Measurements from ENCODE around the gene LGALSL. TPM values are rescaled to one million over a fixed set of nuclear protein-coding genes. Genes with fewer than 3 reads are reported as not detected.
A peak's percentile ranks its signal among the peaks of the same experiment; 100 is the strongest.

Gene LGALSL
- total and polyA plus RNA-seq, 2 of the 13 experiments (the other 11 are each of a cell fraction or from before 2014, with no cell fraction given): 15.4 to 20.0 TPM

DNA sequence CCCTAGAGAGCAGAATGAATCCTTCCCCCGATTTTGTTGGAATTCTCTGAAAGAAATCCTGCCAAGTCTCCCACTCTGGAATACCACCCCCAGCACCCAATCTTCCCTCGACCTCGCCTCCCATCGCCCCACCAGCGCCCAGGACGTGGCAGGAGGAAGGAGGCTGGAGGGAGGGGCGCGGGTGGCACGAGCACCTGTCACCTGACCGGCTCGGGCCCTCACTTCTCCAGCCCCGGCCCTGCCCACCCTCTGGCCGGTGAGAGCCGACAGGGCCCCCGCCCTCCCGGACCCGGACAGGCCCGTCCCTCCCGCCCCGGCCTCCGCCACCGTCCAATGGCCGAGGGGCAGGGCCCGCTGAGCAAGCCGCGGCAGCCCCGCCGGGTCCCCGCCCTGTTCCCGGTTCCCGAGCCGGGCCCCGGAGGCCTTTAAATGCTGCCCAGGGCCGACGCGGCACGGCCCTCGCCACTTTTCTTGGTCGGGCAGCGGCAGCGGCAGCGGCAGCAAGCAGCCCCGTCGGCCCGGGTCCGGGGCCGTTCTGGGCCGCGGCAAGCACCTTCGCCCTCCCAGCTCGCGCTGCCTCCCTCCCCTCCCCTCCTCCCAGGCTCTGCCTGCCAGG, at the start of gene LGALSL (continued):
- TF ChIP-seq, protein P1, sequence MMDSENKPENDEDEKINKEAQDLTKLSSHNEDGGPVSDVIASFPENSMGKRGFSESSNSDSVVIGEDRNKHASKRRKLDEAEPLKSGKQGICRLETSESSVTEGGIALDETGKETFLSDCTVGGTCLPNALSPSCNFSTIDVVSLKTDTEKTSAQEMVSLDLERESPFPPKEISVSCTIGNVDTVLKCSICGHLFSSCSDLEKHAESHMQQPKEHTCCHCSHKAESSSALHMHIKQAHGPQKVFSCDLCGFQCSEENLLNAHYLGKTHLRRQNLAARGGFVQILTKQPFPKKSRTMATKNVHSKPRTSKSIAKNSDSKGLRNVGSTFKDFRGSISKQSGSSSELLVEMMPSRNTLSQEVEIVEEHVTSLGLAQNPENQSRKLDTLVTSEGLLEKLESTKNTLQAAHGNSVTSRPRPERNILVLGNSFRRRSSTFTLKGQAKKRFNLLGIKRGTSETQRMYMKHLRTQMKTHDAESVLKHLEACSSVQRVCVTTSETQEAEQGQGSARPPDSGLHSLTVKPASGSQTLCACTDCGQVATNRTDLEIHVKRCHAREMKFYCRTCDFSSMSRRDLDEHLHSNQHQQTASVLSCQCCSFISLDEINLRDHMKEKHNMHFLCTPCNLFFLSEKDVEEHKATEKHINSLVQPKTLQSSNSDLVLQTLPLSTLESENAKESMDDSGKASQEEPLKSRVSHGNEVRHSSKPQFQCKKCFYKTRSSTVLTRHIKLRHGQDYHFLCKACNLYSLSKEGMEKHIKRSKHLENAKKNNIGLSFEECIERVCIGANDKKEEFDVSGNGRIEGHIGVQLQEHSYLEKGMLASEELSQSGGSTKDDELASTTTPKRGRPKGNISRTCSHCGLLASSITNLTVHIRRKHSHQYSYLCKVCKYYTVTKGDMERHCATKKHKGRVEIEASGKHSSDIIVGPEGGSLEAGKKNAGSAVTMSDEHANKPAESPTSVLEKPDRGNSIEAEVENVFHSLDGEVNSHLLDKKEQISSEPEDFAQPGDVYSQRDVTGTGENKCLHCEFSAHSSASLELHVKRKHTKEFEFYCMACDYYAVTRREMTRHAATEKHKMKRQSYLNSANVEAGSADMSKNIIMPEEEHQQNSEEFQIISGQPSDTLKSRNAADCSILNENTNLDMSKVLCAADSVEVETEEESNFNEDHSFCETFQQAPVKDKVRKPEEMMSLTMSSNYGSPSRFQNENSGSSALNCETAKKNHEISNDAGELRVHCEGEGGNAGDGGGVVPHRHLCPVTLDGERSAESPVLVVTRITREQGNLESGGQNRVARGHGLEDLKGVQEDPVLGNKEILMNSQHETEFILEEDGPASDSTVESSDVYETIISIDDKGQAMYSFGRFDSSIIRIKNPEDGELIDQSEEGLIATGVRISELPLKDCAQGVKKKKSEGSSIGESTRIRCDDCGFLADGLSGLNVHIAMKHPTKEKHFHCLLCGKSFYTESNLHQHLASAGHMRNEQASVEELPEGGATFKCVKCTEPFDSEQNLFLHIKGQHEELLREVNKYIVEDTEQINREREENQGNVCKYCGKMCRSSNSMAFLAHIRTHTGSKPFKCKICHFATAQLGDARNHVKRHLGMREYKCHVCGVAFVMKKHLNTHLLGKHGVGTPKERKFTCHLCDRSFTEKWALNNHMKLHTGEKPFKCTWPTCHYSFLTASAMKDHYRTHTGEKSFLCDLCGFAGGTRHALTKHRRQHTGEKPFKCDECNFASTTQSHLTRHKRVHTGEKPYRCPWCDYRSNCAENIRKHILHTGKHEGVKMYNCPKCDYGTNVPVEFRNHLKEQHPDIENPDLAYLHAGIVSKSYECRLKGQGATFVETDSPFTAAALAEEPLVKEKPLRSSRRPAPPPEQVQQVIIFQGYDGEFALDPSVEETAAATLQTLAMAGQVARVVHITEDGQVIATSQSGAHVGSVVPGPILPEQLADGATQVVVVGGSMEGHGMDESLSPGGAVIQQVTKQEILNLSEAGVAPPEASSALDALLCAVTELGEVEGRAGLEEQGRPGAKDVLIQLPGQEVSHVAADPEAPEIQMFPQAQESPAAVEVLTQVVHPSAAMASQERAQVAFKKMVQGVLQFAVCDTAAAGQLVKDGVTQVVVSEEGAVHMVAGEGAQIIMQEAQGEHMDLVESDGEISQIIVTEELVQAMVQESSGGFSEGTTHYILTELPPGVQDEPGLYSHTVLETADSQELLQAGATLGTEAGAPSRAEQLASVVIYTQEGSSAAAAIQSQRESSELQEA (CRISPR knock-in tag; IDR thresholded peaks at IDR 0.05; ENCODE audit: not compliant biosample characterization): no peak
- TF ChIP-seq ATM (IDR thresholded peaks at IDR 0.05; ENCODE audit: borderline replicate concordance) (no peak), ZNF615 (CRISPR knock-in tag; IDR thresholded peaks at IDR 0.05; ENCODE audit: borderline replicate concordance) (no peak), ZFX (CRISPR knock-in tag; IDR thresholded peaks at IDR 0.05; ENCODE audit: low read depth) (peak; percentile 93), ZFP36 (IDR thresholded peaks at IDR 0.05; ENCODE audit: borderline replicate concordance, low read depth, low read length, partially characterized antibody) (no peak), SRSF1 (optimal IDR thresholded peaks at IDR 0.05; ENCODE audit: low read depth, low read length) (no peak), ZNF337 (CRISPR knock-in tag; IDR thresholded peaks at IDR 0.05; ENCODE audit: borderline replicate concordance, low read depth) (no peak), FOXA1 (IDR thresholded peaks at IDR 0.05) (no peak), FOXA1 (CRISPR knock-in tag; IDR thresholded peaks at IDR 0.05) (no peak), FOXC1 (CRISPR knock-in tag; IDR thresholded peaks at IDR 0.05; ENCODE audit: borderline replicate concordance) (peak; percentile 72; the same call in 1 of the 2 replicates), ZNF225 (CRISPR knock-in tag; IDR thresholded peaks at IDR 0.05) (peak; percentile 89), RNF2 (conservative IDR thresholded peaks at IDR 0.05; ENCODE audit: low read depth) (no peak)
- TF ChIP-seq, protein P2, sequence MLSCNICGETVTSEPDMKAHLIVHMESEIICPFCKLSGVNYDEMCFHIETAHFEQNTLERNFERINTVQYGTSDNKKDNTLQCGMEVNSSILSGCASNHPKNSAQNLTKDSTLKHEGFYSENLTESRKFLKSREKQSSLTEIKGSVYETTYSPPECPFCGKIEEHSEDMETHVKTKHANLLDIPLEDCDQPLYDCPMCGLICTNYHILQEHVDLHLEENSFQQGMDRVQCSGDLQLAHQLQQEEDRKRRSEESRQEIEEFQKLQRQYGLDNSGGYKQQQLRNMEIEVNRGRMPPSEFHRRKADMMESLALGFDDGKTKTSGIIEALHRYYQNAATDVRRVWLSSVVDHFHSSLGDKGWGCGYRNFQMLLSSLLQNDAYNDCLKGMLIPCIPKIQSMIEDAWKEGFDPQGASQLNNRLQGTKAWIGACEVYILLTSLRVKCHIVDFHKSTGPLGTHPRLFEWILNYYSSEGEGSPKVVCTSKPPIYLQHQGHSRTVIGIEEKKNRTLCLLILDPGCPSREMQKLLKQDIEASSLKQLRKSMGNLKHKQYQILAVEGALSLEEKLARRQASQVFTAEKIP (CRISPR knock-in tag; IDR thresholded peaks at IDR 0.05; ENCODE audit: borderline replicate concordance): no peak
- TF ChIP-seq, protein P3, sequence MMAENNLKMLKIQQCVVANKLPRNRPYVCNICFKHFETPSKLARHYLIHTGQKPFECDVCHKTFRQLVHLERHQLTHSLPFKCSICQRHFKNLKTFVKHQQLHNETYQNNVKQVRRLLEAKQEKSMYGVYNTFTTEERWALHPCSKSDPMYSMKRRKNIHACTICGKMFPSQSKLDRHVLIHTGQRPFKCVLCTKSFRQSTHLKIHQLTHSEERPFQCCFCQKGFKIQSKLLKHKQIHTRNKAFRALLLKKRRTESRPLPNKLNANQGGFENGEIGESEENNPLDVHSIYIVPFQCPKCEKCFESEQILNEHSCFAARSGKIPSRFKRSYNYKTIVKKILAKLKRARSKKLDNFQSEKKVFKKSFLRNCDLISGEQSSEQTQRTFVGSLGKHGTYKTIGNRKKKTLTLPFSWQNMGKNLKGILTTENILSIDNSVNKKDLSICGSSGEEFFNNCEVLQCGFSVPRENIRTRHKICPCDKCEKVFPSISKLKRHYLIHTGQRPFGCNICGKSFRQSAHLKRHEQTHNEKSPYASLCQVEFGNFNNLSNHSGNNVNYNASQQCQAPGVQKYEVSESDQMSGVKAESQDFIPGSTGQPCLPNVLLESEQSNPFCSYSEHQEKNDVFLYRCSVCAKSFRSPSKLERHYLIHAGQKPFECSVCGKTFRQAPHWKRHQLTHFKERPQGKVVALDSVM (CRISPR knock-in tag; IDR thresholded peaks at IDR 0.05): no peak; the same call in none of the 2 replicates
- TF ChIP-seq, protein P4, sequence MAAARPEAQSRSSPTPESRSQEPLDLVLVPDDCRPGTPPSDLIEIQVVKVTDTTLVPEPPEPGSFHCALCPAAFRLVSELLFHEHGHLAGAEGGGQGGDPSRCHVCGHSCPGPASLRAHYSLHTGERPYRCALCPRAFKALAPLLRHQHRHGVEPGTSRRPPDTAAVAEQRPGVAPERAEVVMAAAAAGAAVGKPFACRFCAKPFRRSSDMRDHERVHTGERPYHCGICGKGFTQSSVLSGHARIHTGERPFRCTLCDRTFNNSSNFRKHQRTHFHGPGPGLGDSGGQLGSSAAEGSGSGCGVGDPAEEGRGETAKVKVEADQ (CRISPR knock-in tag; IDR thresholded peaks at IDR 0.05; ENCODE audit: borderline replicate concordance): no peak
